RWPE2 (cell line): ENCODE data around the gene MAMLD1.

Source experiments
- ATAC-seq: fragments of 200-7000 bp; cut with Tn5 transposase; 3 replicates; pipeline ENCODE4 v1.9.1; 2021; ENCODE audit warnings: low read depth
- DNase-seq: peaks from one replicate; pipeline ENCODE4 v3.0.0-alpha.2; 2020; ENCODE audit warnings: low spot score
- H3K27ac ChIP-seq: fragments of 450-650 bp; 2 replicates; pipeline ENCODE4 v1.5.1; 2017; ENCODE audit warnings: mild to moderate bottlenecking; ENCODE audit not compliant: poor library complexity, severe bottlenecking
- H3K27me3 ChIP-seq: fragments of 250-450 bp; sonication (Bioruptor Pico); 2 replicates; pipeline ENCODE4 v1.5.1; 2021; ENCODE audit warnings: mild to moderate bottlenecking, moderate library complexity; ENCODE audit not compliant: insufficient read depth, poor library complexity, severe bottlenecking
- H3K36me3 ChIP-seq: fragments of 250-450 bp; sonication (Bioruptor Pico); 2 replicates; pipeline ENCODE4 v1.5.1; 2020; ENCODE audit warnings: low read depth, mild to moderate bottlenecking, moderate library complexity
- H3K4me1 ChIP-seq: fragments of 250-450 bp; sonication (Bioruptor Pico); 2 replicates; pipeline ENCODE4 v1.5.1; 2021; ENCODE audit warnings: mild to moderate bottlenecking, moderate library complexity; ENCODE audit not compliant: insufficient read depth, poor library complexity, severe bottlenecking
- H3K4me3 ChIP-seq: fragments of 250-450 bp; sonication (Bioruptor Pico); 2 replicates; pipeline ENCODE4 v1.5.1; 2021; ENCODE audit warnings: mild to moderate bottlenecking, moderate library complexity; ENCODE audit not compliant: severe bottlenecking
- H3K9me3 ChIP-seq: fragments of 250-450 bp; sonication (Bioruptor Pico); 2 replicates; pipeline ENCODE4 v1.5.1; 2021; ENCODE audit warnings: mild to moderate bottlenecking, moderate library complexity; ENCODE audit not compliant: severe bottlenecking
- TF ChIP-seq, protein P1 (sequence below): fragments of 450-650 bp; IDR thresholded peaks from one replicate; pipeline ENCODE4 v1.5.1; 2017; ENCODE audit warnings: mild to moderate bottlenecking, moderate library complexity; ENCODE audit not compliant: poor library complexity, severe bottlenecking

MAMLD1 gene

GRCh38 chrX:150408007-150408406 lies 44.9 kb downstream of the MAMLD1 start:
- TF ChIP-seq, protein P1, sequence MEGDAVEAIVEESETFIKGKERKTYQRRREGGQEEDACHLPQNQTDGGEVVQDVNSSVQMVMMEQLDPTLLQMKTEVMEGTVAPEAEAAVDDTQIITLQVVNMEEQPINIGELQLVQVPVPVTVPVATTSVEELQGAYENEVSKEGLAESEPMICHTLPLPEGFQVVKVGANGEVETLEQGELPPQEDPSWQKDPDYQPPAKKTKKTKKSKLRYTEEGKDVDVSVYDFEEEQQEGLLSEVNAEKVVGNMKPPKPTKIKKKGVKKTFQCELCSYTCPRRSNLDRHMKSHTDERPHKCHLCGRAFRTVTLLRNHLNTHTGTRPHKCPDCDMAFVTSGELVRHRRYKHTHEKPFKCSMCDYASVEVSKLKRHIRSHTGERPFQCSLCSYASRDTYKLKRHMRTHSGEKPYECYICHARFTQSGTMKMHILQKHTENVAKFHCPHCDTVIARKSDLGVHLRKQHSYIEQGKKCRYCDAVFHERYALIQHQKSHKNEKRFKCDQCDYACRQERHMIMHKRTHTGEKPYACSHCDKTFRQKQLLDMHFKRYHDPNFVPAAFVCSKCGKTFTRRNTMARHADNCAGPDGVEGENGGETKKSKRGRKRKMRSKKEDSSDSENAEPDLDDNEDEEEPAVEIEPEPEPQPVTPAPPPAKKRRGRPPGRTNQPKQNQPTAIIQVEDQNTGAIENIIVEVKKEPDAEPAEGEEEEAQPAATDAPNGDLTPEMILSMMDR, result no peak
- no peak for ATAC-seq
- Histone ChIP-seq H3K9me3 (no peaks in the 10 kb centered on the region), H3K4me3 (no peak overlapping the region), H3K4me1 (no peaks in the 10 kb centered on the region), H3K27me3 (no peaks in the 10 kb centered on the region), H3K36me3 (no peaks in the 10 kb centered on the region), H3K27ac (no peak overlapping the region)
- DNase-seq, result no peak

DNA sequence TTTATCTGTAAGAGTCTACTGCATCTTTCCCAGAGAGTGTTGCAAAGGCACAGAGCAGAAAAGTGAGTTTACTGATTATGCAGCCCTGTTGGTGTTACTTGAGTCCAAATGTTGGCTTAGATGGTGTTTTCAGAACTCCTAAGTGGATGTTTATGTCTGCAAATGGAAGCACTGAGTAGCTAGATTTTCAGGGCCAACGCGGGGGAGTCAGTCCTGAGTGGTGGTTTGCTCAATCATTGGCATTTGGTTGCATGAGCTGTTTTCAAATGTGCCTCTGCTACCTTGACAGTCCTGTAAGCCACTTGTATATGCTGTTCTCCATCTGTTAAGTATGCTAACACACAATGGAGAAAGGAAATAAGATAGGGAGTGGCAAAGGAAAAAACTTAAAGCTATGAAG lies 45.4 kb downstream of the MAMLD1 start:
- ATAC-seq (no peak), DNase-seq (no peak)
- Histone ChIP-seq H3K4me1 (no peaks in the 10 kb centered on the region), H3K9me3 (no peaks in the 10 kb centered on the region), H3K27ac (no peak overlapping the region), H3K27me3 (no peaks in the 10 kb centered on the region), H3K36me3 (no peaks in the 10 kb centered on the region), H3K4me3 (no peak overlapping the region)
- TF ChIP-seq, protein P1, result no peak

DNA sequence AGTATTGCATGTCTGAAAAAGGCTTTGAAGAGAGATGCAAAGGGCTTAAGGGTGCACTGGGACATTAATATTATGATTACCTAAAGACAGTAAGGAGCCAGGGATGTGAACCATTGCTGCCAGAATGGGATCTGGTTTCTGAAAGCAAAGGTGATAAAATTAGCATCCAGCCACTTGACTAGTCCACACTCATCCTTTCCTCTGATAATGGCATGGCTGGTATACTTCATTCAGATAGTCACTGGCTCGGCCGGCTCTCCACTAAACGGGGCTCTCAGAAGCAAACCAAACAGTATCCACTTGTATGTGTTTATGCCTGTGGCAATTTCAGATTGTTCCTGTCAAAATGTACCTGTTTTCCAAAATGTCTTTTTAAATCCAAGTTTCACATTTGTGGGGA lies 46.4 kb downstream of the MAMLD1 start:
- H3K4me1 ChIP-seq, result no peaks in the 10 kb centered on the region

DNA sequence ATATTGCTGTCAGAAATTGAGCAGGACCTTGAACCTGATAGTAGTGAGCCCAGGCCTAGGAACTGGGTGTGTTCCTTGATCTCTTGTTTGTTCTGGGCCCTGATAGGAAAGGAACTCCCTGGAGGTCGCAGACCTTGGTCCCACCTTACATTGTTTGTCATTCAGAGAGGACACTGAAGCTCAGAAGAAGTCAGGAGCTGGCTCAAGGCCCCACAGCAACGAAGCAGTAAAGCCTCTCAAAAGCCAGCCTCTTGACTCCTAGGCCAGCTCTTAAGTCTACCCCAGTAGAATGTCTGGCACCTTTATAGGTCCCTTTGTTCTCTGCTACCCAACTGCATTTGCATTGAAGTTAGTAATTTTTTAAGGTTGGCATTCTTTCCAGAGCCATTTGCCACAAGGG lies 46.8 kb downstream of the MAMLD1 start:
- Histone ChIP-seq H3K36me3 (no peaks in the 10 kb centered on the region), H3K9me3 (no peaks in the 10 kb centered on the region), H3K27me3 (no peaks in the 10 kb centered on the region), H3K4me3 (no peak overlapping the region), H3K4me1 (no peaks in the 10 kb centered on the region), H3K27ac (no peak overlapping the region)
- DNase-seq, result no peak
- ATAC-seq, result no peak
- TF ChIP-seq, protein P1, result no peak

More for the DNA sequence above, 46.4 kb downstream of the MAMLD1 start:
- TF ChIP-seq, protein P1, result no peak
- no peak for ATAC-seq
- Histone ChIP-seq H3K4me3 (no peak overlapping the region), H3K27ac (no peak overlapping the region), H3K36me3 (no peaks in the 10 kb centered on the region), H3K9me3 (no peaks in the 10 kb centered on the region), H3K27me3 (no peaks in the 10 kb centered on the region)
- DNase-seq, result no peak

- no peak for ATAC-seq
- no peak overlapping the region for H3K27ac ChIP-seq
Measured at GRCh38 chrX:150410513-150410912, 47.4 kb downstream of the MAMLD1 start.

More at GRCh38 chrX:150410513-150410912, 47.4 kb downstream of the MAMLD1 start:
- no peak for DNase-seq
- no peaks in the 10 kb centered on the region for H3K4me1 ChIP-seq
- H3K36me3 ChIP-seq, result no peaks in the 10 kb centered on the region
- TF ChIP-seq, protein P1, result no peak
- H3K9me3 ChIP-seq, result no peaks in the 10 kb centered on the region
- H3K27me3 ChIP-seq, result no peaks in the 10 kb centered on the region
- no peak overlapping the region for H3K4me3 ChIP-seq
